ENCODE results near the gene CCDC83. TPM values are rescaled to one million over a fixed set of nuclear protein-coding genes. Genes with fewer than 3 reads are reported as not detected.

CCDC83 gene
- polyA plus RNA-seq, 3 donors from 2014 or later, result not detected

- Mint-ChIP-seq H3K36me3 (peaks cover 14 to 53% (median 35%) of the 10 kb centered on the region in 3 donors), H3K27ac (peak overlapping the region in 3 of 6 donors; percentile 19 to 58 (median 54)), H3K27me3 (ENCODE audit: low read depth in 3 of 3) (peaks cover 1 to 7% (median 5%) of the 10 kb centered on the region in 3 donors), H3K9me3 (no peaks in the 10 kb centered on the region), H3K4me1 (peaks cover 8 to 62% of the 10 kb centered on the region in 2 donors), H3K4me3 (no peak overlapping the region)
- DNase-seq, result no peak
Observed at GRCh38 chr11:85961130-85961529, 105.9 kb downstream of the CCDC83 start.

GRCh38 chr11:85961930-85962363, 106.8 kb downstream of the CCDC83 start:
- no peaks in the 10 kb centered on the region for H3K9me3 Mint-ChIP-seq
- H3K27me3 Mint-ChIP-seq (ENCODE audit: low read depth in 3 of 3), result peaks cover 1 to 7% (median 2%) of the 10 kb centered on the region in 3 donors
- peaks cover 12 to 51% (median 32%) of the 10 kb centered on the region in 3 donors for H3K36me3 Mint-ChIP-seq
- no peak for DNase-seq
- peak overlapping the region in 2 of 6 donors; percentile 62 to 65 for H3K27ac Mint-ChIP-seq
- H3K4me3 Mint-ChIP-seq, result no peak overlapping the region
- peaks cover 9 to 66% of the 10 kb centered on the region in 2 donors for H3K4me1 Mint-ChIP-seq

- Mint-ChIP-seq H3K4me3 (no peak overlapping the region), H3K9me3 (no peaks in the 10 kb centered on the region), H3K27ac (peak overlapping the region in 2 of 6 donors; percentile 29 to 35), H3K4me1 (peaks cover 34 to 82% of the 10 kb centered on the region in 2 donors), H3K27me3 (ENCODE audit: low read depth in 3 of 3) (peaks cover 0 to 7% (median 1%) of the 10 kb centered on the region in 3 donors), H3K36me3 (peaks cover 4 to 44% (median 39%) of the 10 kb centered on the region in 3 donors)
- no peak for DNase-seq
Observed at GRCh38 chr11:85965202-85965601, 110.0 kb downstream of the CCDC83 start.

- peaks cover 31 to 66% of the 10 kb centered on the region in 2 donors for H3K4me1 Mint-ChIP-seq
- no peaks in the 10 kb centered on the region for H3K9me3 Mint-ChIP-seq
- no peak overlapping the region for H3K4me3 Mint-ChIP-seq
- peak overlapping the region; percentile 22 to 83 (median 64) for H3K27ac Mint-ChIP-seq
- H3K27me3 Mint-ChIP-seq (ENCODE audit: low read depth in 3 of 3), result peaks cover 1 to 3% (median 1%) of the 10 kb centered on the region in 3 donors
- DNase-seq, result no peak
- peaks cover 4 to 41% (median 28%) of the 10 kb centered on the region in 3 donors for H3K36me3 Mint-ChIP-seq
Observed at GRCh38 chr11:85967457-85967856, 112.3 kb downstream of the CCDC83 start.

Other genes starting within 250 kb of the CCDC83 start
- 1 to 10 TPM in 2 of 3 donors, under 1 TPM in 1; 0.57 to 1.9 (median 1.2) TPM for gene DLG2, start 228.0 kb upstream of the CCDC83 start, polyA plus RNA-seq
- gene TMEM126B, start 226.8 kb upstream of the CCDC83 start, polyA plus RNA-seq, result 100 to 1,000 TPM in 1 of 3 donors, 10 to 100 TPM in 2; 67.0 to 101 (median 68.9) TPM
- gene TMEM126A, start 207.4 kb upstream of the CCDC83 start, polyA plus RNA-seq, result 10 to 100 TPM; 60.9 to 85.2 (median 62.0) TPM
- 10 to 100 TPM in 2 of 3 donors, 1 to 10 TPM in 1; 8.5 to 22.5 (median 11.4) TPM for gene CREBZF, start 190.3 kb upstream of the CCDC83 start, polyA plus RNA-seq
- not detected for gene CCDC89, start 169.2 kb upstream of the CCDC83 start, polyA plus RNA-seq
- 10 to 100 TPM; 26.1 to 67.0 (median 33.3) TPM for gene SYTL2, start 44.2 kb upstream of the CCDC83 start, polyA plus RNA-seq
- gene PICALM, start 213.7 kb downstream of the CCDC83 start, polyA plus RNA-seq, result 10 to 100 TPM; 20.8 to 39.4 (median 22.4) TPM